DMS53 treated with DMSO at 0.1 percent for 48 hours (cell line): ENCODE data around the gene TMEM240.
"Not testable (repeated sequence)": the region's sequence is repeated elsewhere in the genome, so short reads cannot be mapped to it uniquely, and the experiment has no call there.

Source experiments
- DNase-seq: peaks from one replicate; lab custom pipeline; 2025; ENCODE audit not compliant: unreplicated experiment; lab: John Stamatoyannopoulos, UW

The TMEM240 gene

DNA sequence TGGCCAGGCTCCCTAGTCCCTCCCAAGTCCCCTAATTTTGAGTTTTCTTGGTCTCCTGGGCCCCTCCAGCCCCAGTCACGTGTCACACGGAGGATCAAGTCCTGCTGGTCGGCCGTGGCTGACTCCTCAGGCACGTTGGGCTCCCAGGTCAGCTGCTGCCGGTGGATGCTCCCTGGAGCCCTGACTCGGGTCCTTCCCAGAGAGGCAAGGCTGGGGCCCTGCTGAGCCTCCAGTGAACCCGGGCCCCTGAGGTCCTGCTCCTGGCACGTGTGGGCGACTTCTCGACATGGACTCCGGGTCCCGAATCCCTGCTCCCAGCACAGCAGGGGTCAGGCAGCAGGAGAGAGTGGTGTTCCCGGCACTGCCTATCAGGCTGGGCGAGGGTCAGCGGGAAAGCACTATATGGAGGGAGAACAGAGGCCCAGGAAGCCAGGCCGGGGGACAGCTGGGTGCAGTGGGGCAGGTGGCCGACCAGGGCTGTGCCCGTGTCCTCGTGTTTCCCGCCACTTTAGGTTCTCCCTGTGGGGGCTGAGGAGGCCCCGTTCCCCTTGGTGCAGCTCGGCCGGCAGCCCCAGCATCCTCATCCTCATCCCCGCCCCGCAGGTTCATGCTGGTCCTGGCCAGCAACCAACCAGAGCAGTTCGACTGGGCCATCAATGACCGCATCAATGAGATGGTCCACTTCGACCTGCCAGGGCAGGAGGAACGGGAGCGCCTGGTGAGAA lies 13.2 kb downstream of the TMEM240 start:
- DNase-seq: no peak

DNA sequence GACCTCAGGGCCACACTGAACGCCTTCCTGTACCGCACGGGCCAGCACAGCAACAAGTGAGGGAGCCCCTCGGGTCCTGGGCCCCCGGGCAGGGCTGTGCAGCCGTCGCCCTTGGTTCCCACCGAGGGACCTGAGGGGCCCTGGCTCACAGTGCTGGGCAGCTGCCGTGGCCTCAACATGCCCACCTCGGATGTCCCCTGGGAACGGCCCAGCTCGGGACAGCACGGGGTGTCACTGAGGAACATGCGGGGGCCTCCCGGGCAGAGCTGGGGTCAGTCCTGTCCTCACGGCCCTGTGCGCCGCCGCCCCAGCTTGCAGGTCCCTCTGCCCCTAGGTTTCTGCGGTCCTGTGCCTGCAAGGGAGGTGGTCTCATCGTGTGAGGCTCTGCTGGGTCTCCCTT lies 13.9 kb downstream of the TMEM240 start:
- DNase-seq: not testable (repeated sequence)

DNA sequence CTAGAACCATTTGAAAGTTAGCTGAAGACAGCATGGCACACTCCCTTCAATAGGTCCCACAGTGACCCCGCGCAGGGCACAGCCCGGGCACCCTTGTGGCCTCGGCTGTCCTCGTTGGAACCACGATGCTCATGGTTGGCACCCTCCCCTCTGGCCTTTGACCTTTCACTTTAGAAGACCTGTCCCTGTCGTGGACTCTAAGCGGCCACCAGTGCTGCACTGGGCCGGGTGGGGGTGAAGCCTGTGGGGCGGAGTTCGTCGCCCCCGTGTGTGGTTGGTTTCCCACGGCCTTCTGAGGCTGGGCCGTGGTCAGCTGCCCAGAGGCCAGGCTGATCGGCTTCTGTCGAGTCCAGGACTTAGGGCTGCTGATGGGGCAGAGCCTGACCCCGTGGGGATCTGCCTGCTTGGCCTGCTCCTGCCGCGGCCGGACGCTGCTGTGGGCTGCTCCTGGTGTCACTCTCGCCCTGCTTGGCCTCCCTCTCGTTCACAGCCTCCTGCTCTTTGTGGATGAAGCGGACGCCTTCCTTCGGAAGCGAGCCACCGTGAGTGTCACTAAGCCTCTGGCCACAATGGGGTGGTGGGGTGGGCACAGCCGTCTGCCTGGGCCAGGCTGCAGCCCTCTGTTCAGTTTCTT lies 15.6 kb downstream of the TMEM240 start:
- DNase-seq: not testable (repeated sequence)

DNA sequence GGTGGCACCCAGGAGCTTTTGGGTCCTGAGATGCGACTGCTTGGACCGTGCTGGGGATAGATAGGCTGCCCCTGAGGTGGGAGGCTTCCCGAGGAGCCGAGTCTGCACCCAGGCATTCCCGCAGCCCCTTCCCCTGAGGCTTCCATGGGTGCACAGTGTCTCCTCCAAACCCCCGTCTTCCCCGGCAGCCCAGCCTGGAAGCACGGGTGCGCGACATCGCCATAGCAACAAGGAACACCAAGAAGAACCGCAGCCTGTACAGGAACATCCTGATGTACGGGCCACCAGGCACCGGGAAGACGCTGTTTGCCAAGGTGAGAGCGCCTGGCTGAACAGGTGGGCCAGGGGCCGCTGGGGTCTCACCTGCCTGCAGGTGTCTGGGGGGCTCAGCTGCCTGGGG lies 16.8 kb downstream of the TMEM240 start:
- not testable (repeated sequence) for DNase-seq

DNA sequence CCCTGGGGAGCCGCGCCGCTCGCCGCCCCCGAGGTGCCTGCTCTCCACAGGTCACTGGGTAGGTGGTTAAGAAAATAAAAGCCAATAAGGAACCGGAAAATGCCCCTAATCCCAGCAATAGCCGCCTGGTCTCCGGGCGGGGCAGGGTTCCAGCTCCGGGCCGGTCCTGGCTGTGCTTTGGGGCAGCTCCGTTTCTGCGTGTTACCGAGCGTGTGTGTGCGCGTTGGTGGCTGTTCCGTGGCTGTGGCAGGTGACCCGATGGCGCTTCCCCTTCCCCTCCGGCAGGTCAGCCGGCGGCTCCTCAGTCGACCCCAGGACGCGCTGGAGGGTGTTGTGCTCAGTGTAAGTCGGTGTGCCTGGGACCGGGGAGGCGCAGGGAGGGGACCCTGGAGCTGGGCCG lies 17.2 kb downstream of the TMEM240 start:
- not testable (repeated sequence) for DNase-seq

DNA sequence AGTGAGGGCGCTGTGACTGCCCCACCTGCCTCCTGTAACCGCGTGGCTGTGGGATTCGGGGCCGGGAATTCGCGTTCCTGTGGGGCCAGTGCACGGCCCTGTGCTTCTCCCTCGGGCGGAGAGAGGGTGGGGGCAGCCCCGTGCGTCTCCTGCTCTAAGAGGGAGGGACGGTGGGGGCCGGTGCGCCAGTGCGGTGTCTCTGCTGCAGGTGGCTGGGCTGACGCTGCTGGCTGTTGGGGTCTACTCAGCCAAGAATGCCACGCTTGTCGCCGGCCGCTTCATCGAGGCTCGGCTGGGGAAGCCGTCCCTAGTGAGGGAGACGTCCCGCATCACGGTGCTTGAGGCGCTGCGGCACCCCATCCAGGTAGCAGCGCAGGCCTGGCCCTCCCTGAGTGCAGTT lies 17.9 kb downstream of the TMEM240 start:
- not testable (repeated sequence) for DNase-seq

DNA sequence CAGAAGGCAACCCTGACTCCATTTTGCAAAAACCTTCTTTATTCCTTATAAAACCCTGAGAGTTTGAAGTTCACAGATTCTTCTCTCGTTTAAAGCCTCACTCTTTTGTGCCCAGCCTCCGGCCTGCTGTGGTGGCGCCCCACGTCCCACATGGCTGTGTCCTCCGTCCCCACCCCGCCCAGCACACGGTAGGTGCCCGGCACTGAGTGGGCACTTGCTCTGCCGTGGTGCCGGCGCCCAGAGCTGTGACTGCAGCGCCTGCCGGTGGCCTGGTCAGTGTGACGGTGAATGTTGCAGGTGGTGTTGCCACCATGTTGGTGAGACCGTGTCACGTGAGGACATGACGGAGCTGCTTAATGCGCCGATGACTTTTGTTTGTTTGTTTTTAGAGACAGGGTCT lies 19.1 kb downstream of the TMEM240 start:
- no peak for DNase-seq

DNA sequence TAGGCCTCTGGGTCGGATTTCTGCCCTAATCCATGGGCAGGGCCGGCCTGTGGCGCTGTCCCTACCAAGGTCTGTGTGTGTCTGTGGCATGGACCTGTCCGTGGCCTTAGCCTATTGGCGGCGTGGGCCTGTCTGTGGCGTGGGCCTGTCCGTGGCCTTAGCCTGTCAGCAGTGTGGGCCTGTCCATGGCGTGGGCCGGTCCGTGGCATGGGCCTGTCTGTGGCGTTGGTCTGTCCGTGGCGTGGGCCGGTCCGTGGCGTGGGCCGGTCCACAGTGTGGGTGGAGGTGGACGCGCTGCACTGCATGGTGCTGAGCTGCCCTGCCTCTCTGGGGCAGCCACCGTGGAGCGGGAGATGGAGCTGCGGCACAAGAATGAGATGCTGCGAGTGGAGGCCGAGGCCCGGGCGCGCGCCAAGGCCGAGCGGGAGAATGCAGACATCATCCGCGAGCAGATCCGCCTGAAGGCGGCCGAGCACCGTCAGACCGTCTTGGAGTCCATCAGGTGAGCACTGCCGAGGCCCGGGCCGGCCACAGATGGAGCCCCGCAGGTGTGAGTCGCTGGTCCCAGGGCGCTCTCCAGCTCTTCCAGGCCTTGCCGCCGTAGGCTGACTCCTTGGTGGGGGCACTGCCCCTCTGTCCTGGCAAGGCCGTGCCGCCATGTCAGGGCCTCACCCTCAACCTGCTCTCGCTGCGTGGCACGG lies 20.5 kb downstream of the TMEM240 start:
- DNase-seq: not testable (repeated sequence)

DNA sequence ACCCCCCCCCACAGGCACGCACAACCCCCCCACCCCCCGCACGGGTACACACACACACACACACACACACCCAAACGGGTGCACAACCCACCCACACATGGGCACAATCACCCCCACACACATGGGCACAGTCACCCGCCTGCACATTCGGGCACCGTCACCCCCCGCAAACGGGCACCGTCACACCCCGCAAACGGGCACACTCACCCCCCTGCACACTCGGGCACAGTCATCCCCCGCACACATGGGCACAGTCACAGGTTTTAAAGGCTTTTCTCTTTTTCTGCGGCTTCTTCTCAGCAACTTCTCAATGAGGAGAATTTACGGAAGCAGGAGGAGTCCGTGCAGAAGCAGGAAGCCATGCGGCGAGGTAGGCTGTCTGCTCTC lies 21.8 kb downstream of the TMEM240 start:
- DNase-seq: not testable (repeated sequence)

DNA sequence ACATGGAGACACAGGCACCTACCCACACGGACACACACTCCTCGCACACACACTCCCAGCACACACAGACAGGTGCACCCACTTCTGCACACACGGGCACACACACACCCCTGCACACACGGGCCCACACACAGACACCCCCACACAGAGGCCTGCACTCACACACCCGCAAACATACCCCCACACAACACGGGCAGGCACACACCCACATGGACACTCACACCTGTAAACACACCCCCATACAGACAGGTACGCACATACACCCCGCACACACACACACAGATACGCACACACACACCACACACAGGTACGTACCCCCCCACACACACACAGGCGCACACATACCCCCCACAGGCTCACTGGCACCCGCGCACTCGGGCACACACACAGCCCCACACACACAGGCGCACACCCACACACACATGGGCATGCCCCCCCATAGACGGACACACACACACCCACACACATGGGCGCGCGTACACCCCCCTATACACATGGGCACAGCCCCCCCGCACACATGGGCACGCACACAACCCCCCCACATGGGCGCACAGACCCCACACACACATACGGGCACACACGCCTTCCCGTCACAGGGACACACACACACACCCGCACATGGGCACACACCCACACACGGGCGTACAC lies 22.3 kb downstream of the TMEM240 start:
- no peak for DNase-seq

DNA sequence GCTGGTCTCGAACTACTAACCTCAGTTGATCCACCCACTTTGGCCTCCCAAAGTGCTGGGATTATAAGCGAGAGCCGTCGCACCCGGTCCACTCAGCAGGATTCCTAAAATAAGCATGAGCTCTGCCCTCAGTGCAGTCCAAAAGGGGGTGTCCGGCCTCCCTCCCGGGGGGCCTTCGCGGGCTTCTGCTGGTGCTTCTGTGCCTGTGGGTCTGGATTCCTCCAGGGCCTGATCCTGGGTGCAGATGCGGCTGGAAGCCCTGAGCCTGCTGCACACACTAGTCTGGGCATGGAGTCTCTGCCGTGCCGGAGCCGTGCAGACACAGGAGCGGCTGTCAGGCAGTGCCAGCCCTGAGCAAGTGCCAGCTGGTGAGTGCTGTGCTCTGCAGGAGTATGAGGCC lies 23.5 kb downstream of the TMEM240 start:
- not testable (repeated sequence) for DNase-seq

DNA sequence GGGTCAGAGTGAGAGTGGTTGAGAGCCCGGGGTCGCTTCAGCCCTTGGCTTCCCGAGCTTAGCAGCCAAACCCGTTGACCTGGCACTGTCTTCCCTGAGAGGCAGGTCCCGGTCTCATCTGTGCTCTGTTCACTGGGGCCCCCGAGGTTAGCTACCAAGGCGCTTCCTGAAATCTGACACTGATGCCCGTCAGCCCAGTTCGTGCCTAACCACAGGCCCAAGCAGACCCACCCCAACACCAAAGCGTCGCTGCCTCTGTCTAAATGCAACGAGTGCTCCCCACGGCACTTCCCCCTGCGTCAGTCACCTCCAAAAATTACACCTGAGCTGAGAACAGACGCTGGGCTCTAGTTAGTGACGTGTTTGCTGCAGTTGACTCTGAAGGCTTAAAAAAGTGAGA lies 26.0 kb downstream of the TMEM240 start:
- DNase-seq: not testable (repeated sequence)

DNA sequence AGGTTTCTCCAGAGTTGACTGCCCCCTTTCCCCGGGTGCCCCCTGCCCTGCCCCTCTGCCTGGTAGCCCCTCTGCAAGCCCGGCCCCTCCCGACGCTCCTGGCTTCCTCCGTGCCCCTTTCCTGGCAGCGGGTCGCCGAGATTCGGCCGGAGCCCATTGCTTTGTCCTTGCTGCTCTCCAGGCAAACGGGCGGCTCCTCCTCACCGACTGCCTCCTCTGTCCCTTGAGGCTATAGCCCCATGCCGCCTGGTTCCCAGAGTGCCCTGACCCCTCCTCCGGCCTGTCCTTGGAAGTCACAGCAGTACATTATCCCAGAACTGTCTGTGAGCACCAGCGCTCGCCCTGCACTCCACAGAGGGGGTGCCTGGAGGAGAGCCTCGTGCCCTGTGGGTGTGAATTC lies 26.7 kb downstream of the TMEM240 start:
- DNase-seq: not testable (repeated sequence)

DNA sequence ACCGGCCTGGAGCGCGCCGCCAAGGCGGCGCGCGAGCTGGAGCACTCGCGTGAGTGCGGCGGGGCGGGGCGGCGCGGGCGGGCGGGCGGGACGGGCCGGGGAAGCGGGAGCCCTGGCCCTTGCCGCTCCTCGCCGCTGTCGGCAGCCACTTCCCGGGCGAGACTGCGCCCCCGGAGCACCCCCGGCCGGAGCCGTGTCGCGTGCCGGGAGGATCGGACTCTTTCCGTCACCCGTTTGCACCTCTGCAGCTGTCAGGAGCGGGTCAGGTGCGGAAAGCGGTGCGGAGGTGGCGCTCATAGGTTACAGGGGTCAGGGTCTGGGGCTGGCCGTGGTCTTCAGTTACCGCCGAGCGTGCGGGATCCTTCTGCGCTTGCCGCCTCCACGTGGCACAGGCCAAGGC lies 28.0 kb downstream of the TMEM240 start:
- DNase-seq: not testable (repeated sequence)

DNA sequence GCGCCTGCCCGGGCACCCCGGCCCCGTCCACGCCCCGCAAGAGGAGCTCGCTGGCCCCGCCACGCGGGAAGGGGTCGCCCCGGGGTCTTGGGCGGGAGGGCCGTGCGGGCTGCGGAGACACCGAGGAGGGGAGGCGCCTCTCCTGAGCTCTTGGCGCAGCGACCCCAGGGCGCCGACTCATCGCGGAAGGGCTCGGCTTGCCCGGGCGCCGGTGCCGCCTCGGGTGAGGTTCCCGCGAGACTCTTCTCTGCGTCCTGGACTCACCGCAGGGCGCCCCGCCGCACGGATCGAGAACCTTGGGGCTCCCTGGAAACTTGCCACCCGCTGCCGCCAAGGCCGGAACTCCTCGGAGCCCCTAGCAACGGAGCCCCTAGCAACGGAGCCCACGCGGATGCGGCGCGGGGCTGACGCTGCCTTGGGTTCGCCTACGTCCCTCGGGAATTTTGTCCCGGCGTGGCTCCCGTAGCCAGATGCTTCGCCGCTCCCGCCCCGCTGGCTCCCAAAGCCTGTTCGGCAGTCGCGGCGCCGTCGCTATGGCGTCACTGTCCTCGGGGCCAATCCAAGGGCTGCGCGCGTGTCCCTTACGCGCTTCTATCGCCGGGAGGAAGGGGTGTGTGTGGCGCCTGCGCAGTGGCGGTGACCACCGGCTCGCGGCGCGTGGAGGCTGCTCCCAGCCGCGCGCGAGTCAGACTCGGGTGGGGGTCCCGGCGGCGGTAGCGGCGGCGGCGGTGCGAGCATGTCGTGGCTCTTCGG lies 28.7 kb downstream of the TMEM240 start, which contains the start of gene ATAD3A:
ATAD3A (plus strand) TSS at position 630 of the 753 bp plus-strand sequence; CDS start at position 737, 107 bp downstream.
- DNase-seq: peak; percentile 94

DNA sequence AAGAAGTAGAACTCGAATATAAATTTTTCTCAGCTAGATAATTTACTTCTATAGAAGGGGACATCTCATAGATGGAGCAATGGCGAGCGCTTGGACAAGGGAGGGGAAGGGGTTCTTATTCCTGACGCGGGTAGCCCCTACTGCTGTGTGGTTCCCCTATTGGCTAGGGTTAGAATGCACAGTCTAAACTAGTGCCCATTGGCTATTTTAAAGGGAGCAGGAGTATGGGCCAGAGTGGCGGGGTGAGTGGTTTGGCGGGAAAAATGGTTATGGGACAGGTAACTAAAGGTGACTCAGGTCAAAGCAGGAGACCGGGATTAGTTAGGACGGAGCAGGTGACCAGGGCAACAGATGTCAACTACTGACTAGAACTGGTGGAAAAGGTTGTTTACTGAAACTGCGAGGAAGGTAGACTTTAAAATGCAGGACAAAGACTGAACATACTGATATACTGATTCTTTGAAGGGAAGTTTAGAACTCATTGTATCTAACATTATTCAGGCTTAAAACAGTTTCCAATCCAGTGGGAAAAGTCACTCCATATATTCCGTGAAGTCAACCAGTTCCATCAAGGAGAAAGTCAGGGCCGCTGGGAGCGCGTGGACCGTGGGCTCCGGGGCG lies 29.4 kb downstream of the TMEM240 start:
- DNase-seq: peak; percentile 88

DNA sequence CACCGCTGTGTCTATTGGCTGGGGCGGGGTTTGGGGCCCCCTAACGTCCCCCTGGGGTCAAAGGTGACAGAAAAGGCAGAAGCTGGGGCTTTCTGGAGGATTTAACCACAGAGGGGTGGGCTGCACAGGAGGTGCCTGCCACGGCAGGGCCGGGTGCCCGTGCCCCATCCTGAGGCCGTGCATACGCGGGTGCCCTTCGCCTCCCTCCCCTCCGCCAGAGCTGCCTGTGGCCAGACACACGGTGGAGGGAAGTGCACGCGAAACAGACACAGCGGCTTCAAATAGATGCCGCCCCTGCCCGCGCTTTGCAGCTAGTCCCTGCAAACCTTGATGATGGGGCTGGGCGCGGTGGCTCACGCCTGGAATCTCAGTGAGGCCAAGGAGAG lies 31.0 kb downstream of the TMEM240 start:
- not testable (repeated sequence) for DNase-seq

DNA sequence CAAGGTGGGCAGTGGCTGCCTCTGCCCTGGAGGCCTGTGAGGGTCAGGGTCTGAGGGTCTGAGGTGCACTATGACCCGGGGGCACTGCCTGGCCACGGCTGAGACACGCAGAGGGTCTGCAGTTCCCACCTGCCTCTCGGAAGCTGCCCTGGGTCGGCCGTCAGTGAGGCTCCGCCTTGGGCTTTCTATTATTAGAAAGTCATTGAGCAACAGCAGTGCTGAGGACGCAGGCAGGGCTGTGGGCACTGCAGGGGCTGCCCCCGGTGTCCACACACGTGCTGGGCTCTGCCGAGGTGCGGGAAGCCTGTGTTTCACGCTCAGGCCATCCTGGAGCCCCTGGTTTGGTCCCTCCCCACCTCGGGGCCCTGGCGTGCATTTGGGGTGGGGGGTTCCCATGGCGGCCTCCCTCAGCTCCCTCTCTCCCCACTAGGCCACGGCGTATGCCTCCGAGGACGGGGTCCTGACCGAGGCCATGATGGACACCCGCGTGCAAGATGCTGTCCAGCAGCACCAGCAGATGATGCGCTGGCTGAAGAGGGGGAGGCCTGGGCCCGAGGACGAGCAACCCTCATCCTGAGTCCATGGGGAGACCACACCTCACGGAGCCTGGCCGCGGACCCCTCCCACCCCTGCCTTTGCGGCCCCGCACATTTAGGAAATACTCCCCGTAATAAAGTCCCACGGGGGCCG lies 31.5 kb downstream of the TMEM240 start:
- not testable (repeated sequence) for DNase-seq

DNA sequence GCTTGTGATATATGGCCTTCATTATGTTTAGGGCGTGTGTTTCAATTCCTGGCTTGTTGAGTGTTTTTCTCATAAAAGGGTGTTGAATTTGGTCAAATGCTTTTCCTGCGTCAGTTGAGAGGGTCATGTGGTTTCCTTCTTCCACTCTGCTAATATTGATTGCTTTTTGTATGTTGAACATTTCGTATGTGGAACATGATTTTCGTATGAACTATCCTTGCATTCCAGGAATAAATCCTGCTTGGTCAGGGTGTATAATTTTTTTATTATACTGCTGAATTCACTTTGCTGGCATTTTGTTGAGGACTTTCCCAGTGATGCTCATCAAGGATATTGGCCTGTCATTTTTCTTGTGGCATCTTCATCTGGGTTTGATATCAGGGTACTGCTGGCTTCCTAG lies 33.1 kb downstream of the TMEM240 start:
- DNase-seq: no peak

DNA sequence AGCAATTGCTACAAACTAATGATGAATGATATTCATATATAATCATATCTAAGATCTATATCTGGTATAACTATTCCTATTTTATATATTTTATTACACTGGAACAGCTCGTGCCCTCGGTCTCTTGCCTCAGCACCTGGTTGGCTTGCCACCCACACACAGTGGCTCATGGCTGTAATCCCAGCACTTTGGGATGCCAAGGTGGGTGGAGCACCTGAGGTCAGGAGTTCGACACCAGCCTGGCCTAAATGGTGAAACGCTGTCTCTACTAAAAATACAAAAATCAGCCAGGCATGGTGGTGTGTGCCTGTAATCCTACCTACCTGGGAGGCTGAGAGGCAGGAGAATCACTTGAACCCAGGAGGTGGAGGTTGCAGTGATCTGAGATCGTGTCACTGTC lies 34.6 kb downstream of the TMEM240 start:
- DNase-seq: not testable (repeated sequence)
